ENCODE data around the gene MVB12B.

DNA sequence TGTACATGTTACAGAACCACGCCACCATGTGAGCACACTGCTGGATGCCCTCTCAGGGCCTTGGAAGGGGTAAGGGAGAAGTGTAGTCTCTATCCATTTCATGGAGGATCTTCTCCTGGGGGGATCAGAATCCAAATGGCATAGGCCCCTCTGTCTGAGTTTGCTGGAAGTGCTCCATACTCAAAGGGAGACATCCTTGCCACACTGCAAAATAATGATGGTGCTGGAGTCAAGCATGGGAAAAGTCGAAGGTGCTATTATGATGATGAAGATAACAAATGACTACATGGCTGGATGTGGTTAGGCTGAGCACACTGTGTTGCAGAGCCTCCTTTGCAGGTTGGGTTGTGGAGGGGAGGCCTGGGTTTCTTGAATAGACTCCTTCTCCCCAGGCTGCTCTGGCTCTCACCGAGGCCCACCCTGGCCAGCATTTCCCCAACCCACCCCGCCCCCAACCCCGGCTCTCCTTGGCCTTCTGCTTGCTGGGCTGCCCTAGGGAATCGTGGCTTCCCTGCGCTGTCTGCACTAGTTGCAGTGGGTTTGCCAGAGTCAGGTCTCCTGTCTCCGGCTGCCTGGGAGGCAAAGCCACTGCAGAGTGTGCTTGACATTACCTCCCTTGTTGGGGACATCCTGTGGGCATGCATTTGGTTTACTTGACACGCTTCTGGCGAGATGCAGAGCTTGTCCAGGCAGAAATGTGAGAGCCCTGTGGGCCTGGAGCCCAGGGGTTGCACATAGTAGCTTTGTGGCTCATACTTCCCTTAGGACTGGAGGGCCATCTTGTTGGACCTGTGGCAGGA lies 3.0 kb downstream of the MVB12B start:
- no peak for TF ChIP-seq POLR2A (IDR thresholded peaks at IDR 0.05)
- TF ChIP-seq, protein P1, sequence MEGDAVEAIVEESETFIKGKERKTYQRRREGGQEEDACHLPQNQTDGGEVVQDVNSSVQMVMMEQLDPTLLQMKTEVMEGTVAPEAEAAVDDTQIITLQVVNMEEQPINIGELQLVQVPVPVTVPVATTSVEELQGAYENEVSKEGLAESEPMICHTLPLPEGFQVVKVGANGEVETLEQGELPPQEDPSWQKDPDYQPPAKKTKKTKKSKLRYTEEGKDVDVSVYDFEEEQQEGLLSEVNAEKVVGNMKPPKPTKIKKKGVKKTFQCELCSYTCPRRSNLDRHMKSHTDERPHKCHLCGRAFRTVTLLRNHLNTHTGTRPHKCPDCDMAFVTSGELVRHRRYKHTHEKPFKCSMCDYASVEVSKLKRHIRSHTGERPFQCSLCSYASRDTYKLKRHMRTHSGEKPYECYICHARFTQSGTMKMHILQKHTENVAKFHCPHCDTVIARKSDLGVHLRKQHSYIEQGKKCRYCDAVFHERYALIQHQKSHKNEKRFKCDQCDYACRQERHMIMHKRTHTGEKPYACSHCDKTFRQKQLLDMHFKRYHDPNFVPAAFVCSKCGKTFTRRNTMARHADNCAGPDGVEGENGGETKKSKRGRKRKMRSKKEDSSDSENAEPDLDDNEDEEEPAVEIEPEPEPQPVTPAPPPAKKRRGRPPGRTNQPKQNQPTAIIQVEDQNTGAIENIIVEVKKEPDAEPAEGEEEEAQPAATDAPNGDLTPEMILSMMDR (IDR thresholded peaks at IDR 0.05) = no peak
- no peak for TF ChIP-seq EP300 (IDR thresholded peaks at IDR 0.05)

Data from tibial nerve (tissue), 4 donors.